Breast epithelium (tissue), 3 donors: Measurements from ENCODE around the gene MAML3.

Experiments used
- CTCF ChIP-seq, 3 donors: fragments of 450-650 bp; IDR thresholded peaks; one replicate each; pipeline ENCODE4 v1.5.1; 2016 to 2017; ENCODE audit warnings: antibody characterized with exemption in 3 of 3, mild to moderate bottlenecking in 3 of 3, moderate library complexity in 3 of 3
- POLR2A ChIP-seq: fragments of 450-650 bp; IDR thresholded peaks from one replicate; pipeline ENCODE4 v1.6.1; 2016; ENCODE audit warnings: antibody characterized with exemption, mild to moderate bottlenecking, moderate library complexity

DNA sequence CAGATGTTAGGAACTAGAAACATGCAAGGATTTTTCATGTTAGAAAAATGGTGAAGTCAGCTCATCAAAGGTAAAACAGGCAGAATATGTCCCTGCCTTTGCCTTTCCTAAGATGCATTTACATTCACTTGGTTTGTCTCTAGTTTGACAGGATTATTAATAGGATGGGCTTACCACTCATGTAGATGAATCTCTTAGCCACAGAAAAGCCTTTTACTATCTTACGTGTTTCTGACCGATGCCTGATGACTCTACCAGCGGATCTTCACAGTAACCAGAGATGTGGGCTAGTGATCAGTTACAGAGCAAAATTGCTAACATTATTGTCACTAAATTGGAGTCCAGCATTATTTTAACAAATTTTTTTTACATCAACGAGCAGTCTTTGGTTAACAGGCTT is 187.6 kb downstream of the MAML3 start:
- TF ChIP-seq CTCF (IDR thresholded peaks at IDR 0.05) (no peak), POLR2A (no peak)
